Measurements from ENCODE around the gene CSH2.
"Not testable (repeated sequence)": the region's sequence is repeated elsewhere in the genome, so short reads cannot be mapped to it uniquely, and the experiment has no call there.

CSH2 gene

DNA sequence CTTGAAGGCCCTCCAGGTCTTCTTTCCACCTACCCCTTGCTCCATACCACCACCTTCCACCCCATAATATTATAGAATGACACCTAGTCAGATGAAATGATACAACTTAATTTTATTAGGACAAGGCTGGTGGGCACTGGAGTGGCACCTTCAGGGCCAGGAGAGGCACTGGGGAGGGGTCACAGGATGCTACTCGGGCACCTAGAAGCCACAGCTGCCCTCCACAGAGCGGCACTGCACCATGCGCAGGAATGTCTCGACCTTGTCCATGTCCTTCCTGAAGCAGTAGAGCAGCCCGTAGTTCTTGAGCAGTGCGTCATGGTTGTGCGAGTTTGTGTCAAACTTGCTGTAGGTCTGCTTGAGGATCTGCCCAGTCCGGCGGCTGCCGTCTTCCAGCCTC is 21.3 kb upstream of the CSH2 start:
- H3K27ac ChIP-seq = not testable (repeated sequence)

- not testable (repeated sequence) for H3K27ac ChIP-seq
Observed at GRCh38 chr17:63894021-63894420, 20.5 kb upstream of the CSH2 start.

DNA sequence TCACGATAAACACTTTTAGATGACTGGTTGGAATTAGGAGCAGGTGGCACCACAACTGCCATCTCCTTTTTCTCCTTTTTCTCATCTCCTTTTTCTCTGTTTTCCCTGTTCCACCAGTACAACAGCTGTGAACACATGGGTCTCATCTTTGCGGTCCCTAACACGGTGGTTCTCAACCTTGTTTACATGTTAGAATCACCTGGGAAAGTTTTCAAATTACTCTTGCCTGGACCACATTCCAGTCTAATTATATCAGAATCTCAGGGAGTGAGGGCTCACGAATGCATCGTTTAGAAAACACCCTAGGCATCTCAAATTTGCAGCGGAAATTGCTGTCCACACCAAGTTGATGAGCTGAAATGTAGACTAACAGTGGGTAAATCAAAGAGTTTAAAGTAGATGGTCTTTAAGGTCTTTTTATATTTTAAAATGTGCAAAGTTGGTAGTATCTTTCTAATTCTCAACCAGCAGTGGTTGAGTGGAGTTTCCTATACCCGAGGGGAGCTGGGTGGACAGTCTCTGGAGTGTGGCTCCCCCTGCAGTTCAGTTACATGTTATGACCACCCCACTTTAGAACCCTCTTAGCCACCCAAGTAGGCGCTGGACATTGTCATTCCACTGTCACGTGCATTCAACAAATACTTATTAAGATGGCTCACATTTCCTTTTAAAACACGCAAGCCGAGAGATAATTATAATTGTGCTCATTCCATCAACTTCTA is 19.0 kb upstream of the CSH2 start:
- H3K27ac ChIP-seq = not testable (repeated sequence)

GRCh38 chr17:63889026-63889848 is 15.8 kb upstream of the CSH2 start:
- not testable (repeated sequence) for H3K27ac ChIP-seq
- peak; percentile 45 for TF ChIP-seq CTCF (IDR thresholded peaks at IDR 0.05)

DNA sequence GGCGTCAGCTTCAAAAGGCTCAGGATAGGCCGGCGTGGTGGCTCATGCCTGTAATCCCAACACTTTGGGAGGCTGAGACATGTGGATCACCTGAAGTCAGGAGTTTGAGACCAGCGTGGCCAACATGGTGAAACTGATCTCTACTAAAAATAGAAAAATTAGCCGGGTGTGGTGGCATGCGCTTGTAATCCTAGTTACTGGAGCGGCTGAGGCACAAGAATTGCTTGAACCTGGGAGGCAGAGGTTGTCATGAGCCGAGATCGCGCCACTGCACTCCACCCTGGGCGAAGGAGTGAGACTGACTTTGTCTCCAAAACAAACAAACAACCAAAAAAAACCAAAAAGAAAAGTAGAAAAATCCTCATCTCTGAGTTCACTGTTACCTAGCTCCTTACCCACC is 11.6 kb upstream of the CSH2 start:
- not testable (repeated sequence) for H3K27ac ChIP-seq

- not testable (repeated sequence) for H3K27ac ChIP-seq
Observed at GRCh38 chr17:63882626-63883126, 9.2 kb upstream of the CSH2 start.

DNA sequence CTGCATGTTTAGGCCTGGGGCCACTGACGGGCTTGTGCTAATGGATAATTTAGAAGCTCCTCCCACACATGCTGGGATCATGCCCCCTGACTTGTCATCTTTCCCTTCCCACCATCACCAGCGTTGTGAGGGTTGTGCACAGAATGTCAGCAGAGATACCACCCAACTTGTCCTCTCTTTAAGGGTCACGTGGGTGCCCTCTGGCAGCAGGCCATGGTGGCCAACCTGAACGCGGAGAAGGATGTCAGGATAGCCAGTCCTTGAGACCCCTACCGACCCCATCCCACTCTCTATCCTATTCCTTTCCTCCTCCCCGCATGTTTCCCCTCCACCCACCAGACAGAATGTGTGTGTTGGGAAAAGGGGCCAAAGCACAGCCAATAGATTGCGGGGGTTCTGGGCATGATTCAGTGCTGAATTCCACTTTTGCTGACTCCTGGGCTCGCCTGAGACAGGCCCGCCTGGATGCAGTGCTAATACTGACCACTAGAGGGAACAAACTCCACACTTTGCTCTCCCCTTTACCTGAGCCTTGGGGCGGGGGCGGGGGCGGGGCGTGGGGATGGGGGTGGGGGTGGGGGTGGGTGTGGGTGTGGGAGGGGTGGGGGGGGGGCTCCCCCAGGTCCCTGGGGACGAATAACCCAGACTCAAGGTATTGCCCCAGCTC is 8.6 kb upstream of the CSH2 start, which contains the start of gene GH2:
TSS of gene GH2 (minus strand) at position 10 of the 667 bp plus-strand sequence. CDS start 143 bp downstream, outside the sequence.
- TF ChIP-seq ZFX (IDR thresholded peaks at IDR 0.05; ENCODE audit: borderline replicate concordance) (no peak), CTCF (IDR thresholded peaks at IDR 0.05) (peak; percentile 62)
- H3K27ac ChIP-seq = no peak within 1 kb of the TSS

DNA sequence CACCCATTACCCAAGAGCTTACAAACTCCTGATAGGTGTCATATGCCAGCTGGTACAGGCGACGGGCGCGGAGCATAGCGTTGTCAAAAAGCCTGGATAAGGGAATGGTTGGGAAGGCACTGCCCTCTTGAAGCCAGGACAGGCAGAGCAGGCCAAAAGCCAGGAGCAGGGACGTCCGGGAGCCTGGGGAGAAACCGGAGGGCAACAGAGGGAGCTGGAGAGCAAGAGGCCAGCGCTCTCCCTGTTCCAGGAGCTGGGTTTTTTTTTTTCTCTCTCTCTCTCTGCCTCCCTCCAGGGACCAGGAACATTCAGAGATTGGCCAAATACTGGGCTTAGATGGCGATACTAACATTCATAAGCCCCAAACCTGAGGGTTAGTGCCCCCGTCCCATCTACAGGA is 7.9 kb upstream of the CSH2 start:
- not testable (repeated sequence) for H3K27ac ChIP-seq

DNA sequence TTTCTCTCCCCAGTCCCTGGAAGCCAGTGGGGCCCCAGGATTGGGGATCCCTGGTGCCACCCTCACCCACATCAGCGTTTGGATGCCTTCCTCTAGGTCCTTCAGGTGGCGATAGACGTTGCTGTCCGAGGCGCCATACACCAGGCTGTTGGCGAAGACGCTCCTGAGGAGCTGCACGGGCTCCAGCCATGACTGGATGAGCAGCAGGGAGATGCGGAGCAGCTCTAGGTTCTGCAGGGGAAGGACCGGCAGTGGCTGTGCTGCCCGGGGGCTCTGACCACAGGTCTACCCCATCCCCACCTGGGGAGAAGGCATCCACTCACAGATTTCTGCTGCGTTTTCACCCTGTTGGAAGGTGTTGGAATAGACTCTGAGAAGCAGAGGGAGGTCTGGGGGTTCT is 7.2 kb upstream of the CSH2 start:
- H3K27ac ChIP-seq = no peak overlapping the region
- TF ChIP-seq ZFX (IDR thresholded peaks at IDR 0.05; ENCODE audit: borderline replicate concordance) (no peak), CTCF (IDR thresholded peaks at IDR 0.05) (no peak)

- not testable (repeated sequence) for H3K27ac ChIP-seq
Observed at GRCh38 chr17:63878413-63878812, 4.9 kb upstream of the CSH2 start.

DNA sequence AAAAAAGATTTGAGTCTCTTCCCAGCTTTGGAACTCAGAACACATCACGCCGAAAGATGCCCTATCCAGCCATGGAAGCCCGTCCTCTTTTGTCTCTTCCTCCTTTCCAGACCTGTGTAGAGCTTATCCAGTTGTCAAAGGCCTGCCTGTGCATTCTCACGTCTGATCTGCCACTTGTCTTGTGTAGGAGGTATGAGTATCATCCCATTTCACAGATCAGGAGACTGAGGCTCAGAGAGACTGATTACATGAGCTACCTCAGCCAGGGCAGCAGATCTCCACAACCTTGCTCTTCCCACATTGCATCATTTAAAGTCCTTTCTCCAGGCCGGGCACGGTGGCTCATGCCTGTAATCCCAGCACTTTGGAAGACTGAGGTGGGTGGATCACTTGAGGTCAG is 1.2 kb upstream of the CSH2 start:
- H3K27ac ChIP-seq = not testable (repeated sequence)

DNA sequence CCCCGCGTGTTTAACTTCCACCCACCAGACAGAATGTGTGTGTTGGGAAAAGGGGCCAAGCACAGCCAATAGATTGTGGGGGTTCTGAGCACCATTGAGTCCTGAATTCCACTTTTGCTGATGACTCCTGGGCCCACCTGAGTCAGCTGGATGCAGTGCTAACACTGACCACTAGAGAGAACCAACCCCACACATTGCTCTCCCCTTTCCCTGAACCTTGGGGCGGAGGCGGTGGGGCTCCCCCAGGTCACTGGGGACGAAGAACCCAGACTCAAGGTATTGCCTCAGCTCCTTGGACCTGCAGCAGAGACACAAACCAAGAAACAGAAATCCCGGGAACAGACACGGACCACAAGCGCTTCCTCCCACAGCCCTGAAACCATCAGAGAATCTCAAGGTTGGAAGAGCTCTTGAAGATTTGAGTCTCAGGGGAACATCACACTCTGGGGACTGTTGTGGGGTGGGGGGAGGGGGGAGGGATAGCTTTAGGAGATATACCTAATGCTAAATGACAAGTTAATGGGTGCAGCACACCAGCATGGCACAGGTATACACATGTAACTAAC is 667 bp upstream of the CSH2 start:
- not testable (repeated sequence) for H3K27ac ChIP-seq

GRCh38 chr17:63871646-63872365 is 1.7 kb downstream of the CSH2 start:
- not testable (repeated sequence) for H3K27ac ChIP-seq

DNA sequence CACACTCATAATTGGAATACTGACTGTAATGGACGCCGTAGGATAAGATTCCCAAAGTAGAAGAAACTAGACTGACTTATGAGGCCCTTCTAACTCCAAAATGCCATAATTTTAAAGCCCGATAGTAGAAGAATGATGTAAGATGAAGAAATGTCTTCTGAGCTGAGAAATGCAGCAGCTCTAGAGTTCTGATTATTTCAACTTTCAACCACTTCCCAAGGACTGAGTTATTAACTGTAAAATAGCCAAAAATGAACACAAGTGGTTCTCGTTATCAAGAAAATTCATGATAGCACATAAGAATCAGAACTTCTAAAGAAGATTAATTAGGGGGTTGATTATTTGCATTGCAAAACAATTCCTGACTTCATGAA is 3.2 kb downstream of the CSH2 start:
- not testable (repeated sequence) for H3K27ac ChIP-seq

- H3K27ac ChIP-seq = not testable (repeated sequence)
Observed at GRCh38 chr17:63869491-63870291, 3.8 kb downstream of the CSH2 start.
